Measurements from ENCODE around the gene SDR9C7.

- no peak for TF ChIP-seq TAF1 (IDR thresholded peaks at IDR 0.05; ENCODE audit: borderline replicate concordance, insufficient read depth, low read length)
- TF ChIP-seq REST (IDR thresholded peaks at IDR 0.05; ENCODE audit: insufficient read depth in 1 of 2, low read depth in 2 of 2, low read length in 2 of 2): no peak
- TF ChIP-seq POLR2AphosphoS5 (IDR thresholded peaks at IDR 0.05; ENCODE audit: low read depth, low read length): no peak
- TF ChIP-seq SIN3A (IDR thresholded peaks at IDR 0.05; ENCODE audit: borderline replicate concordance, insufficient read depth, low read length): no peak
- no peak for TF ChIP-seq FOXP2 (optimal IDR thresholded peaks at IDR 0.05; ENCODE audit: borderline replicate concordance, extremely low read depth, extremely low read length, insufficient read depth)
Observed at GRCh38 chr12:56921346-56921745, 12.9 kb downstream of the SDR9C7 start.
